Measurements from ENCODE around the gene SCARB1. TPM values are rescaled to one million over a fixed set of nuclear protein-coding genes. Genes with fewer than 3 reads are reported as not detected.

Gene SCARB1
- total RNA-seq, 4 donors from 2014 or later: 15.3 to 55.3 (median 29.7) TPM

DNA sequence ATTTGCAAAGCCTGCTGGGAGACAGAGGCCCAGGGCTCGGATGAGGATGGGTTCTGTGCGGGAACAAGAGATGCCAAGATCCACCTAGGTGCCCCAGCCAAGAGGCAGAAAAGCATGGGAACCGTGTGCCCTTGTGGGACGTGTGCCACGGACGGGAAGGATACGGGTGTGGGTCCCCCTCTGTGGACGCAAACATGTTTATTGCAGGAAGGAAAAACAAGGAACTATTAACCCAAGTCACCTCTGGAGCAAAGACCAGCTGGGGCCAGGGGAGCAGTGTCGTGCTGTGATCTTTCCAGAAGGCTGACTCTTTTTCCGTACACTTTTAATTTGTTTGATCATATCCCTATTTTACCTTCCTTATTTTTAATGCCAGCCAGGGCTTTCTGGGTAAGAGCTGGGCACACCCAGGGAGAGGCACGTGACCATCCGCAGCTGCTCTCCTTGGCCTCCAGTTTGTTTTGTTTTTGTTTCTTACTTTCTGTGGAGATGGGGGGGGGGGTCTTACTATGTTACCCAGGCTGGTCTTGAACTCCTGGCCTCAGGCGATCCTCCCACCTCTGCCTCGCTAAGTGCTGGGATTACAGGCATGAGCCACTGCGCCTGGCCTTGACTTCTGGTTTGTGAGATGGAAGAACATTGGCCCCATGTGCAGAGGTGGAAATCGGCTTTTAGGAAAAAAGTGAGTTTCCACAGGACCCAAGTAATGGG, 20.7 kb downstream of the SCARB1 start:
- no peak overlapping the region for H3K4me3 ChIP-seq
- TF ChIP-seq, protein P1, sequence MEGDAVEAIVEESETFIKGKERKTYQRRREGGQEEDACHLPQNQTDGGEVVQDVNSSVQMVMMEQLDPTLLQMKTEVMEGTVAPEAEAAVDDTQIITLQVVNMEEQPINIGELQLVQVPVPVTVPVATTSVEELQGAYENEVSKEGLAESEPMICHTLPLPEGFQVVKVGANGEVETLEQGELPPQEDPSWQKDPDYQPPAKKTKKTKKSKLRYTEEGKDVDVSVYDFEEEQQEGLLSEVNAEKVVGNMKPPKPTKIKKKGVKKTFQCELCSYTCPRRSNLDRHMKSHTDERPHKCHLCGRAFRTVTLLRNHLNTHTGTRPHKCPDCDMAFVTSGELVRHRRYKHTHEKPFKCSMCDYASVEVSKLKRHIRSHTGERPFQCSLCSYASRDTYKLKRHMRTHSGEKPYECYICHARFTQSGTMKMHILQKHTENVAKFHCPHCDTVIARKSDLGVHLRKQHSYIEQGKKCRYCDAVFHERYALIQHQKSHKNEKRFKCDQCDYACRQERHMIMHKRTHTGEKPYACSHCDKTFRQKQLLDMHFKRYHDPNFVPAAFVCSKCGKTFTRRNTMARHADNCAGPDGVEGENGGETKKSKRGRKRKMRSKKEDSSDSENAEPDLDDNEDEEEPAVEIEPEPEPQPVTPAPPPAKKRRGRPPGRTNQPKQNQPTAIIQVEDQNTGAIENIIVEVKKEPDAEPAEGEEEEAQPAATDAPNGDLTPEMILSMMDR (IDR thresholded peaks at IDR 0.05): no peak
- no peak for TF ChIP-seq POLR2A (IDR thresholded peaks at IDR 0.05)
- peak; percentile 14 to 44 for TF ChIP-seq EP300 (IDR thresholded peaks at IDR 0.05)
- H3K36me3 ChIP-seq: no peaks in the 10 kb centered on the region
- H3K27me3 ChIP-seq: no peaks in the 10 kb centered on the region
- H3K4me1 ChIP-seq: peaks cover 0 to 35% (median 18%) of the 10 kb centered on the region in 4 donors
- DNase-seq (ENCODE audit: low spot score in 2 of 2): no peak
- H3K27ac ChIP-seq: peak overlapping the region in 3 of 4 donors; percentile 20 to 66 (median 27)
- 62 to 72% methylated on average over 16 of the region's 16 CpGs for WGBS, 2 donors
- H3K9me3 ChIP-seq: no peaks in the 10 kb centered on the region

DNA sequence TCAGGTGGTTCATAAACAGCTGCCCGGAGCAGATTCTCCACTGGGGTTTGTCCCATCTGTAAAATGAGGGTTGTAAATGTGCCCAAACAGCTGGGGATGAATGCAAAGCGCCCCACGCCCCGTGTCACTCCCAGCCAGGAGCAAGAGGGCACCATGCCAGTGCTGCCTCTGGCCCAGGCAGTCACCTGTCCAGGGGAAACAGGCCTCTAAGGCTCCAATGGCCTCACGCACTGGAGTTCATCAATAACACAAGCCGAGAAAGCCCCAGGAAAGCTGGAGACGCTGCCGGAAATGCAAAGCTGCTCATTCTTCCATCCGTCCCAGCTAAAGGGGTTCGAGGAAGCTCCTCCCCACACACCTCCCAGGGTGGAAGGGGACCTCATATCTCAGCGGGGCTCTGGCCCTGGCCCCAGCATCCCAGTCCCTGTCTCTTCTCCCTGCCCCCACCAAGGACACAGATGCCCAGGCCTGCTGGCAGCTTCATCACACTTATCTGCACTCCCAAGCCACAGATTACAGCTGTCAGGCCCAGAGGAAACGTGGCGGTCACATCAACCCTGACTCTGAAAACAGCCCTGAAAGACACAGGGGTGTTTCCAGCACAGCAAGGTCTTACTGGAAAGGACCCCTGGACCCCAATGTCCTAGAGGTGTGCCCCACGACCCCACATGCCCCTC, 21.5 kb downstream of the SCARB1 start:
- TF ChIP-seq EP300 (IDR thresholded peaks at IDR 0.05) (no peak), POLR2A (IDR thresholded peaks at IDR 0.05) (no peak)
- TF ChIP-seq, protein P1 (IDR thresholded peaks at IDR 0.05): no peak
- no peak for DNase-seq (ENCODE audit: low spot score in 2 of 2)
- 74 to 82% methylated on average over 13 to 14 of the region's 14 CpGs for WGBS, 2 donors
- H3K27me3 ChIP-seq: no peaks in the 10 kb centered on the region
- no peak overlapping the region for H3K4me3 ChIP-seq
- no peaks in the 10 kb centered on the region for H3K36me3 ChIP-seq
- H3K27ac ChIP-seq: peak overlapping the region in 3 of 4 donors; percentile 20 to 66 (median 27)
- peaks cover 0 to 33% (median 16%) of the 10 kb centered on the region in 4 donors for H3K4me1 ChIP-seq
- no peaks in the 10 kb centered on the region for H3K9me3 ChIP-seq

DNA sequence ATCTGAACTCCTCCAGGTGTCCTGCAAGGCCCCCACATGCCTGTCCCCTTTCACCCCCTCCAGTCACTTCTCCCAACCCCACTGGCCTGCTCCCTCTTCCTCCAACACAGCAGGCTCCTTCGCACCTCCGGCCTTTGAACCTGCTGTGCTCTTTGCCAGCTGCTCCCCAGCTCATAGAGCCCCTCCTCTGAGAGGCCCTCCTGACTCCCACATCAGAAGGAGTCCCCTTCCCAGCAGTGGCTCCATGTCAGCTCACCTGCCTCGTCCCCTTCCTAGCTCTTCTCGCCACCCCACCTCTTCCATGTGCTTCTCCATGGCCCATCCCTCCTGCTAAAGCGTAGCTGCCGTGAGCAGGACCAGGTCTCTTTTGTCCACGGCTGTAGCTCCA, 22.1 kb downstream of the SCARB1 start:
- no peak overlapping the region for H3K4me3 ChIP-seq
- H3K4me1 ChIP-seq: peaks cover 0 to 28% (median 11%) of the 10 kb centered on the region in 4 donors
- WGBS, 2 donors: 90 to 92% methylated on average over 7 of the region's 7 CpGs
- no peak for TF ChIP-seq POLR2A (IDR thresholded peaks at IDR 0.05)
- TF ChIP-seq, protein P1 (IDR thresholded peaks at IDR 0.05): no peak
- no peaks in the 10 kb centered on the region for H3K36me3 ChIP-seq
- no peaks in the 10 kb centered on the region for H3K9me3 ChIP-seq
- DNase-seq (ENCODE audit: low spot score in 2 of 2): no peak
- peak overlapping the region in 1 of 4 donors; percentile 66 for H3K27ac ChIP-seq
- H3K27me3 ChIP-seq: no peaks in the 10 kb centered on the region

DNA sequence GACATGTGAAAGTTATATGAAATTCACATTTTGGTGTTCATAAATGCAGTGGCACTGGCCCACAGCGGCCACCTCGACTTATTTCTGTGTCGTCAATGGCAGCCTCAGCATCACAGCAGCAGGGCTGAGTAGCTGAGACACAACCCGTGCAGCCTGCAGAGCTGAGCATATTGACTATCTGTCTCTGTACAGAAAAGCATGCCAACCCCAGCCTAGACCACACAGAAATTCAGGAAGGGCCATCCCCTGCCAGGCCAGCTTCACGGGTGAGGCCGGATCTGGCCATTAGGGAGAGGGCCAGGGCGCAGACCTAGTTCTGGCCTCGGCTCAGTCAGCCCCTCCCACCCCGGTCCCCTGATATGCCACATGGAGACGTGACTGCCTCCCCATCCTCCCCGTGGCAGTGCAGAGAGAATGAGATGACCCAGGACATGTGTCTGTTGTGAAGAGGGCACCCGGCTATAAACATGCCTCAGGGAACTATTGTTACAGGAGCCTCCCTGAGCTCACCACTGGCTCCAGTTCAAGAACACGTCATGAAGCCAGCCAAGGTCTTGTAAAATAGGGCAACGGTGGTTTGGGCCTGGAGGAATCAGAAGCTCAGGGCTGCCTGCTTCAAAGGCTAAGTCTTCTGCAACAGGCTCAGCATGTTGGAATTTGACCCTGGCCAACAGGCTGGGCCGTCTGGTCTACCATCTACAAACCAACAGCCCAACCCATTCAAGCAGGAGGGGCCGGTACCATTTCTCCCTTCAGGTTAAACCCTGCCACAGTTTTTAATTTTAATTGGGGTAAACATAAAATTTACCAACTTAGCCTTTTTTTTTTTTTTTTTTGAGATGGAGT, 25.5 kb downstream of the SCARB1 start:
- Histone ChIP-seq H3K36me3 (no peaks in the 10 kb centered on the region), H3K4me1 (peaks cover 0 to 36% (median 10%) of the 10 kb centered on the region in 4 donors), H3K9me3 (no peaks in the 10 kb centered on the region), H3K27ac (peak overlapping the region in 3 of 4 donors; percentile 9 to 74 (median 71)), H3K27me3 (no peaks in the 10 kb centered on the region), H3K4me3 (no peak overlapping the region)
- peak in 1 of 2 donors; percentile 49 for TF ChIP-seq EP300 (IDR thresholded peaks at IDR 0.05)
- TF ChIP-seq, protein P1 (IDR thresholded peaks at IDR 0.05): no peak
- TF ChIP-seq POLR2A (IDR thresholded peaks at IDR 0.05): no peak
- DNase-seq (ENCODE audit: low spot score in 2 of 2): peak; percentile 74 to 80
- WGBS, 2 donors: 35 to 39% methylated on average over 13 to 16 of the region's 16 CpGs

Data from tibial nerve (tissue), 4 donors.